Fibroblast of mammary gland (primary cell): ENCODE measurements around the gene TNS1.

Experiments
- DNase-seq: peaks from one replicate; pipeline ENCODE4 v3.0.0-alpha.2; 2010; ENCODE audit warnings: low read depth
- H3K4me3 ChIP-seq: 2 replicates; pipeline ENCODE4 v1.5.1; 2011; ENCODE audit warnings: low read depth, mild to moderate bottlenecking, low read length, moderate library complexity; ENCODE audit not compliant: control insufficient read depth
- TF ChIP-seq, protein P1 (sequence below): conservative IDR thresholded peaks from 2 replicates; pipeline ENCODE4 v1.5.1; 2011; ENCODE audit warnings: low read depth, low read length, inconsistent platforms; ENCODE audit not compliant: control insufficient read depth, insufficient read depth

TNS1 gene

DNA sequence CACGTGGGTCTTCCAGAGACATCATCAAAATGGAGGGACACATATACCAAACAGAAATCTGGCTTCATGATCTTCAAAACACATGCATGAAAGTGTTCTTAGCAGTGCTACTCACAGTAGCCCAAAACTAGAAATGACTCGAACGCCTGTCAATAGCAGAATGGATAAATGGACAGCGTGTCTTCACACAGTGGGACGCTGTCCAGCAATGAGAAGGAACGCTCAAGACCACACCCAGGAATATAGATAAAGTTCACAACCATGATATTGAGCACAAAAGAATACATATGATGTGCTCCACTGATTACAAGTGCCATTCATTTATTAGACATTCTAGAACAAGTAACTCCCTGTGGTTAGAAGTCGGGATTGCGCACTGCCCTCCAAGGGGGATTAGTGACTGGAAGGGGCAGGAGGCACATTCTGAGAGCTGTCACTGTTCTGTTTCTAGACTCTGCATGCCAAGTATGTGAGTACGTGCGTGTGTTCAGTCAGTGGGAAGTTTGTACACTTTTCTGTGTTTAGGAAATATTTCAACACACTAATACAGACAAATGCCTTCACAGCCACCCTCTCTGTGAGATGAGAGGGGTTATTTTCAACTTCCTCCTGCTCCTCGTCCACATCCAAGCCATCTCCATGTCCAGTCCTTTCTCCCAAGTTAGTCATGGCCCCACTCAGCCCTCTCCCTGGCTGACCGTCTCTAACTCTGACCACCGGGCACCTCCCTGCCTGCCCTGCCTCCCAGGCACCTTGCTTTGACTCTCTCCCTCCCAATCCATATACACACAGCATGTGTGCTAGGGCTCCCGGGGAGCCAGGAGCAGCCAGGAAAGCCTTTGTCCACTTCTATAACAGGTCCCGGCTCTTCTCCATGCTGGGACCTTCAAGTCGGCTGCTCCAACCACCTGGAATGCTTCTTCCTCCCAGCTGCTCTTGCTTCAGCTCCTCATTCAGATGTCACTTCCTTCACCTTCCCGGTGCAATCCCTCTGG is 26.9 kb upstream of the TNS1 start:
- no peak overlapping the region for H3K4me3 ChIP-seq
- TF ChIP-seq, protein P1, sequence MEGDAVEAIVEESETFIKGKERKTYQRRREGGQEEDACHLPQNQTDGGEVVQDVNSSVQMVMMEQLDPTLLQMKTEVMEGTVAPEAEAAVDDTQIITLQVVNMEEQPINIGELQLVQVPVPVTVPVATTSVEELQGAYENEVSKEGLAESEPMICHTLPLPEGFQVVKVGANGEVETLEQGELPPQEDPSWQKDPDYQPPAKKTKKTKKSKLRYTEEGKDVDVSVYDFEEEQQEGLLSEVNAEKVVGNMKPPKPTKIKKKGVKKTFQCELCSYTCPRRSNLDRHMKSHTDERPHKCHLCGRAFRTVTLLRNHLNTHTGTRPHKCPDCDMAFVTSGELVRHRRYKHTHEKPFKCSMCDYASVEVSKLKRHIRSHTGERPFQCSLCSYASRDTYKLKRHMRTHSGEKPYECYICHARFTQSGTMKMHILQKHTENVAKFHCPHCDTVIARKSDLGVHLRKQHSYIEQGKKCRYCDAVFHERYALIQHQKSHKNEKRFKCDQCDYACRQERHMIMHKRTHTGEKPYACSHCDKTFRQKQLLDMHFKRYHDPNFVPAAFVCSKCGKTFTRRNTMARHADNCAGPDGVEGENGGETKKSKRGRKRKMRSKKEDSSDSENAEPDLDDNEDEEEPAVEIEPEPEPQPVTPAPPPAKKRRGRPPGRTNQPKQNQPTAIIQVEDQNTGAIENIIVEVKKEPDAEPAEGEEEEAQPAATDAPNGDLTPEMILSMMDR, result no peak
- DNase-seq, result no peak

DNA sequence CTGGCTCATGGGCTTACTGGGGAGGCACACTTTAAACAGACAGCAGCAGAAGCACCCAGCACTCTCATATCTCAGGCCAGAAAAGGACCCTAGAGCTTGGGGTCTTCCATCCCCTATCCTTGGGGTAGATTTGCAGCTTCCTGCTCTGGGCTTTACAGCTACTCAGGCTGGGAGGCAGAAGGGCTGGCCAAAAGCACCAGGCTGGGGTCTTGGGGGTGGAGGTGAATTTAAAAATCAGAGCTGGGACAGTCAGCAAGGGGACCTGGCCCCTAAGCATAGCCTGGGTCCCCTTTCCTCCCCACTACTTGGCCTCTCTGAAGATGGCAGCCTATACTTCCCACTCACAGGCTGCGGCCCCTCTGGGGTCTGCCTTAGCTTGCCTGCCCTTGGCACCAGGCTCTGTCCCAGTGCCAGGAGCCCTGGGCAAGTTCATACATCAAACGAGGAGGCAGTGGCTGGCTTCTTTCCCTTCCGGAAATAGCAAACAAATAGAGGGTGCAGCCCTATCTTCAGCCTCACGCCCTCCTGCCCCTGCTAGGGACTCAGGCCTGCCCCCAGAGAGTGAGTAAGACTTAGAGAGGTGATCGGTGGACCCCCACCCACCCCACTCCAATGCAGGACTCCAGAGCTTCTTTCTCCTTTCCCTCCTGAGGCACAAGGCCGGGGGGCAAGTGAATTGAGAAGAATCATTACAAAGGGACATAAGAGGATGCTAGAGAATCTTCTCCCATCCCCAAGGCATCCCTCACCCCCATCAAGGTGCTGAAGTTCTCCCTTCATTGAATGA is 26.0 kb upstream of the TNS1 start:
- DNase-seq, result no peak
- H3K4me3 ChIP-seq, result no peak overlapping the region
- TF ChIP-seq, protein P1, result no peak

DNA sequence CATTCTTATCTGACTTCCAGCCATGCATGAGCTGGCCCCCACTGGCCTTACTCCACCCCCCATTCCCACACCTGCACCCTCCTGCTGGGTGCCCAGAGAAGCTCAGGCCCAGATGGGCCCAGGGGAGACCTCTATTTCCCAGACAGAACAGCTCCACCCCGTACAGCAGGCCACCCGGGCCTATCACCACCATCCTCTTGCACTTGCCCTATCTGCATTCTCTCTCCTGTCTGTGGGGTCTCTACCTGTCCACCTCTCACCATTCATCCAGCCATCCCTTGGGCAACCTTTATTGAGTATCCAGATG is 25.3 kb upstream of the TNS1 start:
- TF ChIP-seq, protein P1, result no peak
- no peak overlapping the region for H3K4me3 ChIP-seq
- DNase-seq, result no peak

DNA sequence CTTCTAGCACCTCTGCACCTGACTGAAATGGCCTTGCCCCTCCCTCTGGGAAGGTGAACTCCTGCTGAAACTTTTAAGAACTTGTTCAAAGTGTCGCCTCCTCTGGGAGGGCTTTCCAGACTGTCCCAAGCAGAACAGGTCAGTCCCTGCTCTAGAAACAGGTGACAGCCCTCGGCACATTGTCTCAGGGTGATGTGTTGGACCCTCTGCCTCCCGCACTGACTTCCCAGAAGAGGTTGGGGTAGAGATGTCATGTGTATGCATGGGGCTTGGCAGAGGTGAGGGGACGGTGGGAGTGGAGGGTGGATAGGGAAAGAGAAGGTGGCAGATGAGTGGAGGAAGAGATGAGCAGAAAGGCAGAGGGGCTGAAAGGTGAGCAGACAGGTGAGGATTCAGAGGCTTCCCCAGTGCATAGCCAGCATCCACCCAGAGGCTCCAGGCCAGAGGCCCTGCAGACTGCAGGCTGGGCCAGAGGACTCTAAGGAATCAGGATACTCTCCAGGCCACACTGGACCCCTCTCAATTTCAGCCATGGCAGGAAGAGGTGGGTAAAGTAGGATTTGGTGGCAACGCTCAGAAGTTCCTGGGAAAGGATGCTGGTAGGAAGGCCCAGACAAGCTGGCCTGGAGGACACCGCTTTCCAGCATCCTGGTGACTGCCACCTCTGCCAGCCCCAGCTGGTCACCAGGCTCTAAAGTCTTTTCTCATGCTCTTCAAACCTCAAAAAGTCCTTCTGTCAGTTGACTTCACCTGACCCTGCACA is 24.8 kb upstream of the TNS1 start:
- no peak for DNase-seq
- TF ChIP-seq, protein P1, result no peak
- H3K4me3 ChIP-seq, result no peak overlapping the region

DNA sequence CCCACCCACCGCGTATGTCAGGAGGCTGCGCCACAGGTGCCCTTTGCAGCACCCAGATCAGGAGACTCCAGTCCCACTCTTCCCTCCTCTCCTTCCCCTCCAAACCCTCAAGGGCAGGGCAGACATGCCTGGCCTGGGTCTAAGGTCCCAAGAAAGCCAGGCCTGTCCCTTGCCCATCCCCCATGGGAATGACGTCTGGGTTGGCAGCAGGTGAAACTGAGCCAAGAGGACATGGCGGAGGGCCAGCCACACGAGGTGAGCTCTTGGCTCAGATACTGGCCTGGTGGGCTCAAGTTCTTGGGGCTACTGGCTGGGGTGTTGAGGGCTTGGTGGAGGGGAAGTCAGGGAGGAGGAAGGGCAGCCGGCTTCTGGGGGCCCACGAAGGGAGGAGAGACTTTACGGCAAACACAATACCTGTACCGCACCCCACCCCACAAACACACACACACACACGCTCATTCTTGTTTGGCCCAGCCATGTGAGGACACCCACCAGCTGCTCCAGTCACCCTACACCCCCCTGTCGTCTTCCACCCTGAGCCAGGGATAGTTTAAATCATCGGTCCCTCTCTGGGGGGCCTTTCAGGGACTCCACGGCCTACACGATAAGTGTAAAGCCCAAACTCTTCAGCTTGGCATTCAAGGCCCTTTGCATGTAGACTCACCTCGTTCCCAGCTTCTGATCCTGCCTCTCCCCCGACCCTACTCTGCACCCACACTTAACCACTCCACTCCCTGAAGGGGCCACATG is 24.1 kb upstream of the TNS1 start:
- no peak for DNase-seq
- TF ChIP-seq, protein P1, result no peak
- H3K4me3 ChIP-seq, result no peak overlapping the region

DNA sequence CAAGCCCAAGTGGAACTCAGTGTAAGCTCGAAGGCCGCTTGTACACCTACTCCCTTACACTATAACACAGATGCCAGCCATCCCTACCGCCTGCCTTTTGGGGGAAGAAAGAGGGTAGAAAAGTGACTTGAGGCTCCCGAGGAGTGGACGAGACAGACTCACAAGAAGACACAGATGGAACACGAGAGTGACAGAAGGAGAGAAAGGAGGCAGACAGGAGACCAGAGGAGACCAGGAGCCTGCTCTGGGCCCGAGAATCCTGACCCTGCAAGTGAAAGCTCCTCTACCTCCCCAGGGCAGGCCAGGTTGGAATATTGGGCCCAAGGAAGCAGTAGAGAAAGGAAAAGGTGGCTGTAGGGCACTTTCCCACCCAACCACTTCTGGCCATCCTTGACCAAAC is 23.4 kb upstream of the TNS1 start:
- no peak overlapping the region for H3K4me3 ChIP-seq
- DNase-seq, result no peak
- TF ChIP-seq, protein P1, result no peak
